ENCODE measurements around the gene HNRNPA1. TPM values are rescaled to one million over a fixed set of nuclear protein-coding genes. Genes with fewer than 3 reads are reported as not detected.

The HNRNPA1 gene
- total RNA-seq, 1 experiment from 2014 or later: 3,193 TPM

DNA sequence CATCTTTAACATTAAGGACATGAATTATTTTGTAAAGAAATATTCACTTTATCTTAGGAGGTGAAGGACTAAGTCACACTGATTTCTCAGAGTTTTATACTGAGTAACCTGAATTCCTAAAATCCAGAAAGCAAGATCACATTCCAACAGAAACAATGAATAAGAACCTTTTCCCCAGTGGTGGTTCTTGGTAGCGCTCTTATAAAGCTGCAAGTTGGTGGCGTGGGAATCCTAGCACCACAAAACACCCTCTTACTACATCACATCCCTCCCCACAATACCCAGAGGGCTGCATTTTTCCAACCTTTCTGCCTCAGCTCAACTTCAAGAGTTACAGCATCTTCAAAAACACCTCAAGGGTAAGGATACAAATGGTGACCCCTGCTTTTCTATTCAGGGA, 47.7 kb upstream of the HNRNPA1 start:
- Histone ChIP-seq H2AFZ (ENCODE audit: low read length) (no peak overlapping the region), H3K27ac (ENCODE audit: insufficient read length, low read depth, low read length) (no peak overlapping the region), H2BK5ac (ENCODE audit: insufficient read length, low read length) (no peak overlapping the region), H3K79me1 (ENCODE audit: insufficient read depth, low read depth, low read length, poor library complexity, severe bottlenecking) (no peaks in the 10 kb centered on the region), H3K18ac (ENCODE audit: insufficient read length, low read depth, low read length) (no peak overlapping the region), H3K4me1 (ENCODE audit: insufficient read depth, low read length) (no peaks in the 10 kb centered on the region), H3T11ph (ENCODE audit: low read length) (no peak overlapping the region), H4K8ac (replicated peaks; ENCODE audit: insufficient read length, low read depth, low read length) (no peak overlapping the region), H3K27me3 (ENCODE audit: insufficient read depth, low read length) (no peaks in the 10 kb centered on the region), H3K4me2 (ENCODE audit: insufficient read depth, insufficient read length, low read length) (no peak overlapping the region), H3K4ac (ENCODE audit: low read depth, low read length) (no peak overlapping the region), H2AK5ac (ENCODE audit: insufficient read length, low read length) (no peak overlapping the region), H2BK15ac (ENCODE audit: low read depth, low read length) (no peak overlapping the region), H2BK120ac (ENCODE audit: low read depth, low read length, poor library complexity, severe bottlenecking) (no peak overlapping the region), H3K14ac (ENCODE audit: insufficient read depth, low read length) (no peak overlapping the region), H3K23ac (ENCODE audit: insufficient read length, low read depth, low read length) (no peak overlapping the region), H3K9ac (ENCODE audit: extremely low read depth, insufficient read length, low read length) (no peak overlapping the region), H3K79me2 (ENCODE audit: insufficient read depth, low read length) (no peaks in the 10 kb centered on the region), H3K9me3 (ENCODE audit: control insufficient read depth, low read depth, low read length) (no peaks in the 10 kb centered on the region), H4K20me1 (ENCODE audit: control insufficient read depth, insufficient read depth, insufficient read length) (no peaks in the 10 kb centered on the region), H3K56ac (ENCODE audit: insufficient read length, low read depth, low read length) (no peak overlapping the region), H2BK12ac (ENCODE audit: insufficient read length, low read depth, low read length) (no peak overlapping the region), H3K23me2 (ENCODE audit: insufficient read length, low read depth, low read length, poor library complexity, severe bottlenecking) (no peaks in the 10 kb centered on the region), H4K5ac (ENCODE audit: insufficient read length, low read depth, low read length) (no peak overlapping the region), H4K91ac (ENCODE audit: insufficient read length, low read depth, low read length) (no peak overlapping the region), H2BK20ac (ENCODE audit: low read depth, low read length, poor library complexity, severe bottlenecking) (no peak overlapping the region)
- no peak for DNase-seq
- Mint-ChIP-seq H3K27ac (no peak overlapping the region; a peak in 1 of 7 replicates), H3K36me3 (ENCODE audit: insufficient read depth in 1 of 3, low read depth in 3 of 3) (peaks cover 0 to 22% (median 19%) of the 10 kb centered on the region in 3 experiments; a peak in 5 of 7 replicates), H3K4me3 (no peak overlapping the region), H3K4me1 (peaks cover 28 to 37% of the 10 kb centered on the region in 2 experiments), H3K27me3 (ENCODE audit: low read depth) (no peaks in the 10 kb centered on the region), H3K9me3 (no peaks in the 10 kb centered on the region)
- WGBS (ENCODE audit: extremely low coverage, insufficient read length, low lambda C conversion rate): no CpG with 5 or more reads among the region's 2 CpGs
- TF ChIP-seq, protein P1, sequence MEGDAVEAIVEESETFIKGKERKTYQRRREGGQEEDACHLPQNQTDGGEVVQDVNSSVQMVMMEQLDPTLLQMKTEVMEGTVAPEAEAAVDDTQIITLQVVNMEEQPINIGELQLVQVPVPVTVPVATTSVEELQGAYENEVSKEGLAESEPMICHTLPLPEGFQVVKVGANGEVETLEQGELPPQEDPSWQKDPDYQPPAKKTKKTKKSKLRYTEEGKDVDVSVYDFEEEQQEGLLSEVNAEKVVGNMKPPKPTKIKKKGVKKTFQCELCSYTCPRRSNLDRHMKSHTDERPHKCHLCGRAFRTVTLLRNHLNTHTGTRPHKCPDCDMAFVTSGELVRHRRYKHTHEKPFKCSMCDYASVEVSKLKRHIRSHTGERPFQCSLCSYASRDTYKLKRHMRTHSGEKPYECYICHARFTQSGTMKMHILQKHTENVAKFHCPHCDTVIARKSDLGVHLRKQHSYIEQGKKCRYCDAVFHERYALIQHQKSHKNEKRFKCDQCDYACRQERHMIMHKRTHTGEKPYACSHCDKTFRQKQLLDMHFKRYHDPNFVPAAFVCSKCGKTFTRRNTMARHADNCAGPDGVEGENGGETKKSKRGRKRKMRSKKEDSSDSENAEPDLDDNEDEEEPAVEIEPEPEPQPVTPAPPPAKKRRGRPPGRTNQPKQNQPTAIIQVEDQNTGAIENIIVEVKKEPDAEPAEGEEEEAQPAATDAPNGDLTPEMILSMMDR (conservative IDR thresholded peaks at IDR 0.05): peak; percentile 47

All from H9 (cell line).